NCI-H1105 (cell line): ENCODE measurements around the gene ATXN7.

Experiments used
- DNase-seq: peaks from one replicate; lab custom pipeline; 2025; lab: John Stamatoyannopoulos, UW

The ATXN7 gene

GRCh38 chr3:63934041-63934866 lies 70.6 kb downstream of the ATXN7 start:
- DNase-seq, result no peak

GRCh38 chr3:63936925-63937324 lies 73.3 kb downstream of the ATXN7 start:
- peak; percentile 4 for DNase-seq

GRCh38 chr3:63937661-63938651 lies 74.3 kb downstream of the ATXN7 start:
- DNase-seq, result no peak

GRCh38 chr3:63940389-63940757 lies 76.7 kb downstream of the ATXN7 start:
- no peak for DNase-seq

- DNase-seq, result no peak
Observed at GRCh38 chr3:63942528-63942927, 78.9 kb downstream of the ATXN7 start.

GRCh38 chr3:63943678-63944077 lies 80.0 kb downstream of the ATXN7 start:
- DNase-seq, result no peak

- DNase-seq, result no peak
Observed at GRCh38 chr3:63945558-63946096, 82.0 kb downstream of the ATXN7 start.

GRCh38 chr3:63946753-63947152 lies 83.1 kb downstream of the ATXN7 start:
- no peak for DNase-seq

- DNase-seq, result no peak
Observed at GRCh38 chr3:63947594-63947993, 83.9 kb downstream of the ATXN7 start.

- no peak for DNase-seq
Observed at GRCh38 chr3:63949005-63949404, 85.3 kb downstream of the ATXN7 start.

- no peak for DNase-seq
Observed at GRCh38 chr3:63950698-63951097, 87.0 kb downstream of the ATXN7 start.

- DNase-seq, result no peak
Observed at GRCh38 chr3:63951492-63952247, 88.0 kb downstream of the ATXN7 start.

- no peak for DNase-seq
Observed at GRCh38 chr3:63952248-63952594, 88.6 kb downstream of the ATXN7 start.

- DNase-seq, result no peak
Observed at GRCh38 chr3:63954182-63954581, 90.5 kb downstream of the ATXN7 start.

- no peak for DNase-seq
Observed at GRCh38 chr3:63955036-63955650, 91.5 kb downstream of the ATXN7 start.

GRCh38 chr3:63955830-63956545 lies 92.3 kb downstream of the ATXN7 start:
- DNase-seq, result no peak

GRCh38 chr3:63959146-63959545 lies 95.5 kb downstream of the ATXN7 start:
- DNase-seq, result no peak

- DNase-seq, result no peak
Observed at GRCh38 chr3:63960048-63960711, 96.5 kb downstream of the ATXN7 start.

- no peak for DNase-seq
Observed at GRCh38 chr3:63961891-63962290, 98.2 kb downstream of the ATXN7 start.

GRCh38 chr3:63963496-63963895 lies 99.8 kb downstream of the ATXN7 start:
- no peak for DNase-seq
